Measurements from ENCODE around the gene MDFIC2.

Gene MDFIC2

DNA sequence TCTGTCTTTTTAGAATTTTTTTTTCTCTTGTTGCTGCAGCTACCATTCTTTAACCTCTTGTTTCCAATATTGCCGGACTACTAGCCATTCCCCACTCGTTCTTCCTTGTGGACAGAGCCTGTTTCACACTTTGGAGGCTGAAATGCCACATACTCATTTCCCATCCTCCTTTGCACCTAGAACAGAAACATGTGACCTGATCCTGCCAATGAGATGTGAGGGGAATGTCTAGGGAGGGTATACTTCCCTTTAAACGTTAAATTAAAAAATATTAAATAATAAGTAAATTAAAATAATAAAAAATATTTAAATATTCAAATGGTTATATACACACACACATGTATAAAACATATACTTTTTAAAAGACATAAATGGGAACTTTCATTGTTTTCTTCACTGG is 20.6 kb upstream of the MDFIC2 start:
- H3K4me3 ChIP-seq (ENCODE audit: low read depth, low read length) = no peak overlapping the region
- TF ChIP-seq, protein P1, sequence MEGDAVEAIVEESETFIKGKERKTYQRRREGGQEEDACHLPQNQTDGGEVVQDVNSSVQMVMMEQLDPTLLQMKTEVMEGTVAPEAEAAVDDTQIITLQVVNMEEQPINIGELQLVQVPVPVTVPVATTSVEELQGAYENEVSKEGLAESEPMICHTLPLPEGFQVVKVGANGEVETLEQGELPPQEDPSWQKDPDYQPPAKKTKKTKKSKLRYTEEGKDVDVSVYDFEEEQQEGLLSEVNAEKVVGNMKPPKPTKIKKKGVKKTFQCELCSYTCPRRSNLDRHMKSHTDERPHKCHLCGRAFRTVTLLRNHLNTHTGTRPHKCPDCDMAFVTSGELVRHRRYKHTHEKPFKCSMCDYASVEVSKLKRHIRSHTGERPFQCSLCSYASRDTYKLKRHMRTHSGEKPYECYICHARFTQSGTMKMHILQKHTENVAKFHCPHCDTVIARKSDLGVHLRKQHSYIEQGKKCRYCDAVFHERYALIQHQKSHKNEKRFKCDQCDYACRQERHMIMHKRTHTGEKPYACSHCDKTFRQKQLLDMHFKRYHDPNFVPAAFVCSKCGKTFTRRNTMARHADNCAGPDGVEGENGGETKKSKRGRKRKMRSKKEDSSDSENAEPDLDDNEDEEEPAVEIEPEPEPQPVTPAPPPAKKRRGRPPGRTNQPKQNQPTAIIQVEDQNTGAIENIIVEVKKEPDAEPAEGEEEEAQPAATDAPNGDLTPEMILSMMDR (IDR thresholded peaks at IDR 0.05; ENCODE audit: low read depth, low read length) = no peak

DNA sequence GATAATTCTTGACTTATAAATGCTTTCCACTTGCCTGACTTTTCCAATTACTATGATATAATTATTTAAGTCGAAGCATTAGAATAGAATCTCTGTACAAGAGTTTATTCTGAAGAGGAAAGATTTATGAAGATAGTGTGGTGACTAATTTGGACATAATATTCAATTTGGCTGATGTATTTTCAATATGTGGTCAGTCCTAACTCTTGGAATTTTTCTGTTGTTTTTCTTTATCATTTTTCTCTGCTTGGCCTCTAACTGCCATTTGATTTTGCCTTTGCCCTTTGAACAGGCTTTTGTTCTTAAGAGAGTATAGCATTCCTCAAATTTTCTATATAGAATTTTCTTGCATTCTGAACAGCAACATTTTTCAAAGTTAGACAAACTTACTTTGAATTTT is 2.6 kb upstream of the MDFIC2 start:
- TF ChIP-seq, protein P1 (IDR thresholded peaks at IDR 0.05; ENCODE audit: low read depth, low read length) = no peak
- no peak overlapping the region for H3K4me3 ChIP-seq (ENCODE audit: low read depth, low read length)

DNA sequence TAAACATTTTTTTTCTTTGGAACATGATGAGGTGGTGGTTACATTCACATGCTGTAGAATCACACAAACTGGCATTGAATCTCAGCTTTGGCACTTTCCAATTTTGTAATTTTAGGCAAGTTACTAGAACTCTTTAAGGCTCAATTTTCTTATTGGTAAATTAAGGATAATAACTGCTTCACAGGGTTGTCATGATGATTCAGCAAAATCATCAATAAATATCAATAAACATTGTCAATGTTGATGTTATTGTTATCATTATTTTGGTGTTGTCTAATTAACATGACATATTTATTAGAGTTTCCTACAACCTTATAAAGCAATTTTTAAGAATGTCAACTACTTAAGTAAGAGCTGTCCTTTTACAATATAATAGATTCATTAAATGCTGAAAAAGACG is 1.6 kb downstream of the MDFIC2 start:
- TF ChIP-seq, protein P1 (IDR thresholded peaks at IDR 0.05; ENCODE audit: low read depth, low read length) = no peak
- H3K4me3 ChIP-seq (ENCODE audit: low read depth, low read length) = no peak overlapping the region

DNA sequence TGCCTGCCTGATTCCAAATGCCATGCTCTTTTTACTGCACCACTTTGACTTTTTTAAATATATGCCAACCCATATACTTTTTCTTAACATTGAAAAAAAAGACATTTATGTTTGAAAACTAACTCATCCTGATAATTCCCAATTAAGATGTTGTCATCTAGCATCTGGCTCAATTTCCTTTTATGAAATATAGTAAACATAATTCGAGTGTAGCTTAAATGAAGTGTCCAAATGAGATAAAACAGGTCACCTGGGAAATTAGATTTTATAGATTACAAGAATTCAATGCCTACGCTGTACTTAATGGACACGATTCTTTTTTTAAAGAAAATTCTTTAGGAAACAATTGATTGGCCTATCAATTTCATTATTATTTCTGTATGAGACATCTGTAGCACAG is 2.8 kb downstream of the MDFIC2 start:
- no peak overlapping the region for H3K4me3 ChIP-seq (ENCODE audit: low read depth, low read length)
- TF ChIP-seq, protein P1 (IDR thresholded peaks at IDR 0.05; ENCODE audit: low read depth, low read length) = no peak

DNA sequence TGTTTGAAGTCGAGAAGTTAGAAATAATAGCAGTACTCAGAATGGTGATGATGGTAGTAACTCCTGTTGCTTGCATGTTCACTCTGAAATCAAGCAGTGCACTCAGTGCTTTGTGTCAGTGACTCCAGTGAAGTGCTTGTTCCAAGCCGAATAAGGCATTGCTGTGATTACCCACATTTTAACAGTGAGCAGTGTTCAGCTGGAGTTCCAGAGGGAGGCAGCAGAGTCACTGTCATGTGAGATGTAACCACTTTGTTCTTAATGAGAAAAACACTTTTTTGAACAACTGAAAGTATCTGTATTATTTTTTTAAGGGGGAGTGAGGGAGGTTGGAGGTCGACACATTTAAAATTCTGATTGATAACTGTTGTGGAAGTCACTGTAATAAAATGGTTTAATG is 3.7 kb downstream of the MDFIC2 start:
- no peak overlapping the region for H3K4me3 ChIP-seq (ENCODE audit: low read depth, low read length)
- TF ChIP-seq, protein P1 (IDR thresholded peaks at IDR 0.05; ENCODE audit: low read depth, low read length) = no peak

DNA sequence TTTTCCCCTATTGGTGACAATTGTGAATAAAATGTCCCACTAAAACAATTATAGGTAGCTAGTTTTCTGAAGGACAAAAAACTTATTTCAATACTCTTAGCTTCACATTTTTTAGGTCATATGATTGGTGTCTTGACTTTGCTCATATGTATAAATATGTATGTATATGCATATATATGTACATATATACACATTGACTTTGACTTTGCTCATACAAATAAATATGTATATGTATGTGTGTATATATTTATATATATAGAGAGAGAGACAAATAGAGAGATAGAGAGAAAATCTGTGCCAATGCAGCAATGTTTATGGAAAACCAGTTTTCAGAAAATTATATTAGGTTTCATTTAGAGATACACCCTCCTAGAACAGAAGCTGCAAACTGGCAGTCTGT is 5.7 kb downstream of the MDFIC2 start:
- H3K4me3 ChIP-seq (ENCODE audit: low read depth, low read length) = no peak overlapping the region
- TF ChIP-seq, protein P1 (IDR thresholded peaks at IDR 0.05; ENCODE audit: low read depth, low read length) = no peak

DNA sequence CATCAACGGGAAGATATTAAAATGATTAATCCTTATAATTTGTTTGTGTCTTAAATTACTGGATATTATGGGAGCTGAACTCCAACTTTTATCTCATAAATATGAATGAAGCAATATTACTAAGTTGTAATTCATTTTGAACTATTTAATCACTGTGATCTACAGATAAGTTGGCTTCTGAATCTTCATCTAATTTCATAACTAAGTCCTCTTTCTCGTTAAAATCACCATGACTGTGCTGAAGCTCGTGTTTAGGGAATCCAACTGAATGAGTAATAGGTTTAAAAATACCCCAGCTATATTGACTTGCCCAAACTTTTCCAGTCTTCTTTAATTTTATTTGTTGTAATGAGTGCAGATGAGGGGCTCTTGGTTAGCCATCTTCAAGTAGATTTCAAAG is 14.1 kb downstream of the MDFIC2 start:
- no peak overlapping the region for H3K4me3 ChIP-seq (ENCODE audit: low read depth, low read length)
- TF ChIP-seq, protein P1 (IDR thresholded peaks at IDR 0.05; ENCODE audit: low read depth, low read length) = no peak
